Neural crest cell (in vitro differentiated cells): ENCODE data around the gene ELANE. TPM values are rescaled to one million over a fixed set of nuclear protein-coding genes. Genes with fewer than 3 reads are reported as not detected.
"Not testable (repeated sequence)": the region's sequence is repeated elsewhere in the genome, so short reads cannot be mapped to it uniquely, and the experiment has no call there.

Source experiments
- DNase-seq: peaks from one replicate; pipeline ENCODE4 v3.0.0; 2021; ENCODE audit warnings: low read depth, mixed read lengths, low spot score
- H3K27ac Mint-ChIP-seq: one replicate; pipeline ENCODE4 v1.8.0; 2021; ENCODE audit warnings: mild to moderate bottlenecking, mixed read lengths; ENCODE audit not compliant: unreplicated experiment
- H3K27me3 Mint-ChIP-seq: 2 replicates; pipeline ENCODE4 v1.8.0; 2021; ENCODE audit warnings: low read depth, mild to moderate bottlenecking, mixed read lengths
- H3K36me3 Mint-ChIP-seq: 2 replicates; pipeline ENCODE4 v1.8.0; 2021; ENCODE audit warnings: low read depth, mild to moderate bottlenecking, mixed read lengths
- H3K4me1 Mint-ChIP-seq: 2 replicates; pipeline ENCODE4 v1.8.0; 2021; ENCODE audit warnings: mixed read lengths
- H3K4me3 Mint-ChIP-seq: one replicate; pipeline ENCODE4 v1.8.0; 2021; ENCODE audit warnings: mild to moderate bottlenecking, mixed read lengths
- H3K9me3 Mint-ChIP-seq: 2 replicates; pipeline ENCODE4 v1.8.0; 2021; ENCODE audit warnings: mixed read lengths
- total RNA-seq: library from RNA; stranded (reverse); gene quantifications from 2 replicates; pipeline ENCODE4 v1.2.1, GENCODE V29; 2021
- TF ChIP-seq, protein P1 (sequence below): fragments of 200-600 bp; sonication (generic); conservative IDR thresholded peaks from 2 replicates; pipeline ENCODE4 v1.5.0; 2021; ENCODE audit warnings: antibody characterized with exemption, mild to moderate bottlenecking

ELANE gene
- total RNA-seq, 1 donor from 2014 or later: not detected

DNA sequence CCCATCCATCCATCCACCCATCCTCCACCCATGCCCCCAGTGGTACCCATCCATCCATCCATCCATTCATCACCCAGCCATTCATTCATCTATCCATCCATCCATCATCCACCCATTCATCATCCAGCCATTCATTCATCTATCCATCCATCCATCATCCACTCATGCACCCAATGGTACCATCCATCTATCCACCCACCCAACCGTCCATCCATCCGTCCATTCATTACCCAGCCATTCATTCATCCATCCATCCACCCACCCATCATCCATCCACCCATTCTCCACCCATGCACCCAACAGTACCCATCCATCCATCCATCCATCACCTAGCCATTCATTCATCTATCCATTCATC, 35.6 kb upstream of the ELANE start:
- DNase-seq: no peak
- H3K27me3 Mint-ChIP-seq: peaks cover 12% of the 10 kb centered on the region
- peaks cover 19% of the 10 kb centered on the region for H3K36me3 Mint-ChIP-seq
- peaks cover 7% of the 10 kb centered on the region for H3K9me3 Mint-ChIP-seq
- H3K4me3 Mint-ChIP-seq: peak overlapping the region; percentile 74
- no peak overlapping the region for H3K27ac Mint-ChIP-seq
- TF ChIP-seq, protein P1, sequence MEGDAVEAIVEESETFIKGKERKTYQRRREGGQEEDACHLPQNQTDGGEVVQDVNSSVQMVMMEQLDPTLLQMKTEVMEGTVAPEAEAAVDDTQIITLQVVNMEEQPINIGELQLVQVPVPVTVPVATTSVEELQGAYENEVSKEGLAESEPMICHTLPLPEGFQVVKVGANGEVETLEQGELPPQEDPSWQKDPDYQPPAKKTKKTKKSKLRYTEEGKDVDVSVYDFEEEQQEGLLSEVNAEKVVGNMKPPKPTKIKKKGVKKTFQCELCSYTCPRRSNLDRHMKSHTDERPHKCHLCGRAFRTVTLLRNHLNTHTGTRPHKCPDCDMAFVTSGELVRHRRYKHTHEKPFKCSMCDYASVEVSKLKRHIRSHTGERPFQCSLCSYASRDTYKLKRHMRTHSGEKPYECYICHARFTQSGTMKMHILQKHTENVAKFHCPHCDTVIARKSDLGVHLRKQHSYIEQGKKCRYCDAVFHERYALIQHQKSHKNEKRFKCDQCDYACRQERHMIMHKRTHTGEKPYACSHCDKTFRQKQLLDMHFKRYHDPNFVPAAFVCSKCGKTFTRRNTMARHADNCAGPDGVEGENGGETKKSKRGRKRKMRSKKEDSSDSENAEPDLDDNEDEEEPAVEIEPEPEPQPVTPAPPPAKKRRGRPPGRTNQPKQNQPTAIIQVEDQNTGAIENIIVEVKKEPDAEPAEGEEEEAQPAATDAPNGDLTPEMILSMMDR: no peak
- H3K4me1 Mint-ChIP-seq: no peaks in the 10 kb centered on the region

DNA sequence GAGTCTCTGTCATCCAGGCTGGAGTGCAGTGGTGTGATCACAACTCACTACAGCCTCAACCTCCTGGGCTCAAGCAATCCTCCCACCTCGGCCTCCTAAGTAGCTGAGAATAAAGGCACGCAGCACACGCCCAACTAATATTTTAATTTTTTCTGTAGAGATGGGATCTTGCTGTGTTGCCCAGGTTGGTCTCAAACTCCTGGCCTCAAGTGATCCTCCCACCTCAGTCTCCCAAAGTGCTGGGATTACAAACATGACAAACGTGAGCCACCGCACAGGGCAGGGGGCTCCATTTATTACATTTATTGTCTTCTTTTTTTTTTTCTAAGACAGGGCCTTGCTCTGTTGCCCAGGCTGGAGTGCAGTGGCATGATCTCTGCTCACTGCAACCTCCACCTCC, 31.9 kb upstream of the ELANE start:
- H3K9me3 Mint-ChIP-seq, H3K36me3 Mint-ChIP-seq, H3K4me1 Mint-ChIP-seq, DNase-seq, H3K27me3 Mint-ChIP-seq, H3K27ac Mint-ChIP-seq: not testable (repeated sequence)
- peak overlapping the region; percentile 81 for H3K4me3 Mint-ChIP-seq

DNA sequence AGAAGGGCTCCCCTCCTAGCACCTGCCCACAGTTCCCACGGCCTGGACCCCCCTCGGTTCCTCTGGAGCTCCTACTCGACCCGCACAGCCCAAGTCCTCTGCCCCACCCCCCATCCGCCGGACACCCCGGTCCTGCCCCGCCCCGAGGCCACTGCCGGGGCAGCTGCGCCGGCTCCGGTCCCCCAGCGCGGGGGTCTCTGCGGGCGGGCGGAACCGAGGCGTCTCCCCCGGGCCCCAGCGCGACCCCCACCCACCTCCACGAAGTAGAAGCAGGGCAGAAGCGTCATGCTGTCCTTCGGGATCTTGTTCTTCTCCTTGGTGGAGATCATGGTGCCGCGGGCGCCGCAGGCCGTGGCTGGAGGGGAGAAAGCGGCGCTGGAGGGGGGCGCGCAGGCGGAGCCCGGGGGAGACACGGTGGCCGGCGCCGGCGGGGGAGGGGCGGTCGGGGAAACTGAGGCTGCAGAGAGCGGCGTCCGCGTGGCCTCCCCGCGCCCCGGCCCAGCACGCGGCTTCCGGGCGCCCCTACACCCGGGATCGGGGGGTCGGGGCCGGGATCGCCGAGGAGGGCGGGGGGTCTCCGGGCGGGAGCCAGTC, 30.8 kb upstream of the ELANE start:
- H3K4me1 Mint-ChIP-seq: no peaks in the 10 kb centered on the region
- H3K27ac Mint-ChIP-seq: no peak overlapping the region
- H3K9me3 Mint-ChIP-seq: peaks cover 3% of the 10 kb centered on the region
- TF ChIP-seq, protein P1: no peak
- H3K36me3 Mint-ChIP-seq: peaks cover 4% of the 10 kb centered on the region
- H3K4me3 Mint-ChIP-seq: peak overlapping the region; percentile 54
- H3K27me3 Mint-ChIP-seq: no peaks in the 10 kb centered on the region
- DNase-seq: no peak

DNA sequence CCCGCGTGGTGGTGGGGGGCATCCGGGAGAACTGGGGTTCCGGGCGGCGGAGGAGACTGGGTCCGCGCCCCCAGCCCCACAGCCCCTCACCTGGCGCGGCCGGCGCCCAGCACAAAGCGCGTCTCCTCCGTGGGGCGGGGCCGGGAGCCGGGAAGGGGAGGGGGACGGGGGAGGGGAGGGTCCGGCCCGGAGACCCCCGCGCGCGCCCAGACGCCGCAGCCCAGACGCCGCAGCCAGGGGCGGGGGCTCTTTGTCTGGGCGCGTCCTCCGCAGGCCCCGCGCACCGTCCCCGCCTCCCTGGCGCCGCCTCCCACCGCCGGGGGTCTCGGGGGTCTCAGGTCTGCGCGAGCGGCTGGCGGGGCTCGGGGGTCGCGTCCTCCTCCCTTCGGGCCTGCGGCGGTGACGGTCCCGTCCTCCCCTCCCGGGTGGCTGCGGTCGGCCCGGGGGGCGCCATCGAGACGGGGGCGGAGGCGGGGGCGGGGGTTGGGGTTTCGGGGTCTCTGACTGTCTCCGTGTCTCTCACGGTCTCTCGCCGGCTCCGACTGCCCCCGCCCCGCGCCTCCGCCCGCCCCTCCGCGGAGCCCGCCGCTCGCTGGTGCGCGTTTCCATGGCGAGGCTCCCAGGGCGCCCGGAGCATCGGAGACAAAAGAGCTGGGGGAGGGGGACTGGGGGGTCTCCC, 30.1 kb upstream of the ELANE start, which contains the start of gene PLPPR3:
PLPPR3 (minus strand) TSS at position 131 of the 679 bp plus-strand sequence. CDS start 396 bp downstream, outside the sequence.
- H3K4me1 Mint-ChIP-seq: no peaks in the 10 kb centered on the region
- TF ChIP-seq, protein P1: no peak
- no peaks in the 10 kb centered on the region for H3K9me3 Mint-ChIP-seq
- no peaks in the 10 kb centered on the region for H3K27me3 Mint-ChIP-seq
- no peak within 1 kb of the TSS for H3K27ac Mint-ChIP-seq
- no peaks in the 10 kb centered on the region for H3K36me3 Mint-ChIP-seq
- DNase-seq: peak; percentile 55
- peak within 1 kb of the TSS; percentile 81 for H3K4me3 Mint-ChIP-seq

DNA sequence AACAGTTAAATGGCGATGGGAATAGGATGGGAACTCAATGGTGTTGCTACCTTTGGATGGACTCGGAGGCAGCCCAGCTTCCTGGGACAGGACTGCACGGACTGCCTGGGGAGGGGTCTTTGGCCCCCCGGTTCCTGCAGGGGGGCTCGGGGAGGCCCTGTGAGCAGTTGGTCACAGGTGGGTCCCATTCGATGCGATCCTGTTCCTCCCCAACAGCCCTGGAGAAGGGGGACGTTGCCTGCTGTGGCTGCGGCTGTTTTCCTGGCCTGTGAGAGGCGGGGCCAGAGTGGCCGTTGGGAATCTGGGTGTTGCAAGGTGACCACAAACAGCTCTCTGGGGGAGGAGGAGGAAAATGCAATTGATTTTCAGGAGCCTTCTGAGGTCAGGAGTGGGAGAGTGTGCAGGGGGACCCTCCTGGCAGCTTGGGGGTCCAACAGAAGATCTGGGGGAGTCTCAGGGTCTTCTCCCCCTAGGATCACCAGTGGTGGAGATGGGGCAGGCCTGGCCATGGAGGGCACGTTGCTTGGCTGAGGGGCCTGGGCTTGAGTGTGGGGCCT, 28.5 kb upstream of the ELANE start:
- no peak overlapping the region for H3K27ac Mint-ChIP-seq
- no peaks in the 10 kb centered on the region for H3K9me3 Mint-ChIP-seq
- TF ChIP-seq, protein P1: no peak
- no peaks in the 10 kb centered on the region for H3K4me1 Mint-ChIP-seq
- DNase-seq: no peak
- no peaks in the 10 kb centered on the region for H3K27me3 Mint-ChIP-seq
- no peaks in the 10 kb centered on the region for H3K36me3 Mint-ChIP-seq
- H3K4me3 Mint-ChIP-seq: peak overlapping the region; percentile 79

DNA sequence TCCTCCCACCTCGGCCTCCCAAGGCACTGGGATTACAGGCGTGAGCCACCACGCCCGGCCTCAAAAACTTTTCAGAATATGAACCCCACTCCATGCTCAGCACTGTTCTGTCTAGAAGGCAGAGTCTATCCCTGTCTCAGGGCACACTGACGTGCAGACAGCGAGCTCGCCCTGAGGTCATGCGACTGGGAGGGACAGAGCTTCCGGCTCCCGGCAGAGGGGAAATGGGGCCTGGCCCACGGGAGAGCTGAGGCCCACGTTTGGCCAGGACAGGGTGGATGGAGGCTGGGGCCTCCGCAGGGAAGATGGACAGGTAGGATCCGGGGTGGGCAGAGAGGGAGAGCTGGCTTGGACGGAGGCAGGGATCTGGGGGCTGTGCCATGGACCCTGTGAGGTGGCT, 27.2 kb upstream of the ELANE start:
- TF ChIP-seq, protein P1: no peak
- Mint-ChIP-seq H3K4me3 (peak overlapping the region; percentile 41), H3K9me3 (no peaks in the 10 kb centered on the region), H3K27ac (no peak overlapping the region), H3K4me1 (no peaks in the 10 kb centered on the region), H3K27me3 (no peaks in the 10 kb centered on the region), H3K36me3 (no peaks in the 10 kb centered on the region)
- no peak for DNase-seq
